Small intestine (tissue), 7 donors: ENCODE measurements around the gene ADGRL3. TPM values are rescaled to one million over a fixed set of nuclear protein-coding genes. Genes with fewer than 3 reads are reported as not detected.
A peak's percentile ranks its signal among the peaks of the same experiment; 100 is the strongest.

Experiments used
- DNase-seq, 2 donors: peaks; one replicate each; pipeline versions ENCODE4 v3.0.0 to v3.0.0-alpha.2; 2013
- FAIRE-seq: peaks from 2 replicates; lab custom pipeline; 2012; peaks lifted over from hg19 to GRCh38; lab: Jason Lieb, UNC
- H3K27ac ChIP-seq, 3 donors: one replicate each; pipeline ENCODE4 v1.5.1; 2013; ENCODE audit warnings: low read length in 2 of 3, mild to moderate bottlenecking in 2 of 3, control low read depth in 1 of 3, inconsistent platforms in 1 of 3, low read depth in 1 of 3, moderate library complexity in 1 of 3
- H3K27me3 ChIP-seq, 3 donors: one replicate each; pipeline ENCODE4 v1.6.1; 2013; ENCODE audit warnings: low read length in 3 of 3, inconsistent platforms in 1 of 3; ENCODE audit not compliant: control insufficient read depth in 3 of 3, insufficient read depth in 3 of 3
- H3K36me3 ChIP-seq, 3 donors: one replicate each; pipeline ENCODE4 v1.6.1; 2013; ENCODE audit warnings: low read length in 3 of 3, inconsistent platforms in 1 of 3, low read depth in 1 of 3, mild to moderate bottlenecking in 1 of 3, moderate library complexity in 1 of 3; ENCODE audit not compliant: control insufficient read depth in 3 of 3, insufficient read depth in 2 of 3
- H3K4me1 ChIP-seq, 3 donors: one replicate each; pipeline ENCODE4 v1.6.1; 2013; ENCODE audit warnings: low read length in 2 of 3, inconsistent platforms in 1 of 3, low read depth in 1 of 3, mild to moderate bottlenecking in 1 of 3, moderate library complexity in 1 of 3; ENCODE audit not compliant: control insufficient read depth in 3 of 3, insufficient read depth in 2 of 3
- H3K4me3 ChIP-seq, 3 donors: one replicate each; pipeline ENCODE4 v1.5.1; 2013; ENCODE audit warnings: low read length in 3 of 3, control low read depth in 1 of 3, inconsistent platforms in 1 of 3, low read depth in 1 of 3, mild to moderate bottlenecking in 1 of 3, moderate library complexity in 1 of 3
- H3K9me3 ChIP-seq, 2 donors: one replicate each; pipeline ENCODE4 v1.6.1; 2013; ENCODE audit warnings: low read depth in 1 of 2, low read length in 1 of 2; ENCODE audit not compliant: control insufficient read depth in 2 of 2, insufficient read depth in 1 of 2
- WGBS, 3 donors: extraction: QIAGEN DNeasy Blood & Tissue Kit; methylation state at CpG; one replicate each; pipeline ENCODE4 v1.1.7; 2013; 5-methylcytosine and 5-hydroxymethylcytosine counted together
- polyA plus RNA-seq, 4 donors: library from polyadenylated mRNA; stranded (reverse) in 3 of 4; unstranded in 1 of 4; fragments of 200-250 nt in 3 of 4; fragments of 120-200 nt in 1 of 4; gene quantifications; one replicate each; pipeline versions ENCODE4 v1.2.1 to v1.2.3, GENCODE V29; 2013
- donor health status: healthy with polysubstance abuse.
- donor health status: control.
- donor health status: control.
- donor health status: Bipolar disorder and iron deficiency.
- donor health status: healthy.

The ADGRL3 gene
- polyA plus RNA-seq, 4 donors, result under 0.01 to 7.9 (median 1.3) TPM

- Histone ChIP-seq H3K4me3 (no peak overlapping the region), H3K9me3 (no peaks in the 10 kb centered on the region), H3K27me3 (no peaks in the 10 kb centered on the region), H3K27ac (no peak overlapping the region), H3K4me1 (no peaks in the 10 kb centered on the region), H3K36me3 (no peaks in the 10 kb centered on the region)
- FAIRE-seq (no peak), DNase-seq (no peak)
- WGBS, 3 donors, result 78 to 82% (median 79%) methylated on average over 6 of the region's 6 CpGs
These were observed 516.3 kb downstream of the ADGRL3 start for GRCh38 chr4:61716426-61716825.

GRCh38 chr4:61723492-61723891 is 523.4 kb downstream of the ADGRL3 start:
- H3K27ac ChIP-seq, result no peak overlapping the region
- H3K36me3 ChIP-seq, result no peaks in the 10 kb centered on the region
- H3K9me3 ChIP-seq, result no peaks in the 10 kb centered on the region
- WGBS, 3 donors, result 86 to 94% (median 90%) methylated on average over 7 of the region's 7 CpGs
- H3K4me3 ChIP-seq, result no peak overlapping the region
- DNase-seq, result no peak
- FAIRE-seq, result no peak
- no peaks in the 10 kb centered on the region for H3K27me3 ChIP-seq
- no peaks in the 10 kb centered on the region for H3K4me1 ChIP-seq

DNA sequence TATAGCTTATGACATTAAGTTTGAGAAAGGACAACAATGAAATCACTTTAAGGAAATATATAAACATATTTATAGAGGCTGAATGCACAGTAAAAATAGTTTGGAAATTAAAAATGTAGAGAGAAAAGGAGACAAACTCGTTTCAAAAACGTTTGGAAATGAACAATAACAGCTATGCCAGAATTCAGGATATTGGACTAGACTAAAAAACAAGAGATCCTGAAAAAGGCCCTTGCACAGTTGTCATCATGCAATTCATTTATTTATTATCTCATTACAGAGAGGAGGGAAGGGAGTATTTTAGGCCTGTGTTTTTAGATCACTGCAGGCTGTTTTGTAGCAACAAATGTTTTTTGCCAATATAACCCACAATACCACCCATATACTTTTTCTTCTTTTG is 527.2 kb downstream of the ADGRL3 start:
- 27 to 44% (median 40%) methylated on average over 2 of the region's 2 CpGs for WGBS, 3 donors
- Histone ChIP-seq H3K27ac (no peak overlapping the region), H3K4me3 (no peak overlapping the region), H3K27me3 (no peaks in the 10 kb centered on the region), H3K9me3 (no peaks in the 10 kb centered on the region), H3K36me3 (no peaks in the 10 kb centered on the region), H3K4me1 (no peaks in the 10 kb centered on the region)
- DNase-seq (no peak), FAIRE-seq (no peak)

DNA sequence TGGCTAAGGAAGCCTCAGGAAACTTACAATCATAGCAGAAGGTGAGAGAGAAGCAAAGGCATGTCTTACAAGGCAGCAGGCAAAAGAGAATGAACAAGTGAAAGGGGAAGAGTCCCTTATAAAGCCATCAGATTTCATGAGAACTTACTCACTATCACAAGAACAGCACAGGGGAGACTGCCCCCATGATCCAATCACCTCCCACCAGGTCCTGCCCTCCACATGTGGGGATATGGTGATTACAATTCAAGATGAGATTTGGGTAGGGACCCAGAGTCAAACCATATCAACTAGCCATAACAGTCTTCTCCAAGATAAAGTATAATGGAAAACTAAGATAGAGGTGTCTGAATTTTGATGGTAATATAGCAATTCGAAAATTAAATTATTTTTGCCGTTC is 534.3 kb downstream of the ADGRL3 start:
- Histone ChIP-seq H3K27me3 (no peaks in the 10 kb centered on the region), H3K9me3 (no peaks in the 10 kb centered on the region), H3K4me3 (no peak overlapping the region), H3K4me1 (no peaks in the 10 kb centered on the region), H3K36me3 (no peaks in the 10 kb centered on the region), H3K27ac (no peak overlapping the region)
- FAIRE-seq (no peak), DNase-seq (no peak)
- 89 to 96% (median 92%) methylated on average over 2 of the region's 2 CpGs for WGBS, 3 donors

GRCh38 chr4:61739887-61740286 is 539.8 kb downstream of the ADGRL3 start:
- Histone ChIP-seq H3K27ac (no peak overlapping the region), H3K4me3 (no peak overlapping the region), H3K4me1 (no peaks in the 10 kb centered on the region), H3K36me3 (no peaks in the 10 kb centered on the region), H3K9me3 (peaks cover 0 to 7% of the 10 kb centered on the region in 2 donors), H3K27me3 (no peaks in the 10 kb centered on the region)
- DNase-seq, result no peak
- no peak for FAIRE-seq

DNA sequence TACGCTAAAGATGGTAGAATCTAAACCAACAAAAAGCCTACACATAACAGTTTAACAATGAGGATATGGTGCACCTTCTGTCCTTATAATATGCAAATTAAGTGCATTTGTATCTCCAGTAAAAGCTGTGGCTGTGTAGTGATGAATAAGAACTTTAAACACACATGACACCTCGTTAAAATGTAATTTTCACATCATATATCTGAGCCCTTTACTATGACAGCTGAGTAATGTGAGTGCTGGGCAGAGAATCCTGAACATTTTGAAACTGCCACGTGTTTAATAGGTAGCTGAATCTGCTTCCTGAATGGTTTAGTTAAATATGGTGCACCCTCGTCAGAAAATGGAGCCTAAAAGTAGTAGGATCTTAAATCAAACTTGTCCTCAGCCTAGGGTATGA is 540.8 kb downstream of the ADGRL3 start:
- DNase-seq (no peak), FAIRE-seq (no peak)
- H3K4me3 ChIP-seq, result no peak overlapping the region
- H3K27ac ChIP-seq, result no peak overlapping the region
- H3K9me3 ChIP-seq, result peaks cover 0 to 7% of the 10 kb centered on the region in 2 donors
- 39 to 57% (median 50%) methylated on average over 4 of the region's 4 CpGs for WGBS, 3 donors
- H3K4me1 ChIP-seq, result no peaks in the 10 kb centered on the region
- no peaks in the 10 kb centered on the region for H3K36me3 ChIP-seq
- H3K27me3 ChIP-seq, result no peaks in the 10 kb centered on the region

DNA sequence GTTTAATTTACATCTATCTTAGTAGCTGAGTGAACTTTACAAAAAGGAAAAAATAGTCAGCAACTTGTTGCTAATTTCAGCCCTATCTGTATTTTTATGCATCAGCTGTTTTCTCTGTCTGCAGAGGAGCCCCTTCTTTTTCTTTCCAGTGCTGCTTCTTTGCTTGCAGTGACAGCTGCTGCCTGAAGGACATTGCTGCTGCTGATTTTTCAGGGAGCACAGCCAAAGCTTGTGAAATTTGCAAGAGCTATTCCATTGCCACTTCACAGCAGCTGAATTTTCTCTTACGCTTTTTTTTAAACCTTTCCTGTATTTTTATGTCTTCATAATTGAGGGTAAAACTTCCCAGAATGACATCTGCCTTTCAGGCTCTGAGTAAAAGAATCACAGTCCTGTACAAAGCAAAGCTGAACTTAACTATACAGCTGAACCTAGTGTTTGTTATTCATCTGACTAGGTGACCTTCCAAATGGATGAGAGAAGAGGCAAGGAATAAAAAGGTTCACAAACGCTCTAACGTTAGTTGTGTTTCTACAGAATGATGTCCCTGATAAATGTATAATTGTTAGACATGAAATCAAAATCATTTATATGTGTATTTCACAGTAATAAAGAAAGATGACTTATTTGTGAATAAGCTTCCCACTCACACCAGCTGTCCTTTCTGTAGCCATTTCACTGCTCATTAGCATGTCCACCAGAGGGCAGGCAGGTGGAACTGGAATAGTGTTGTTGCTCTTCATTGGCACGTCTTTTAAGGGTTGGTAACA is 541.4 kb downstream of the ADGRL3 start:
- Histone ChIP-seq H3K9me3 (peaks cover 0 to 7% of the 10 kb centered on the region in 2 donors), H3K27me3 (no peaks in the 10 kb centered on the region), H3K4me1 (no peaks in the 10 kb centered on the region), H3K27ac (no peak overlapping the region), H3K4me3 (no peak overlapping the region), H3K36me3 (no peaks in the 10 kb centered on the region)
- DNase-seq (peak; percentile 15 to 50), FAIRE-seq (no peak)
- 53 to 65% (median 56%) methylated on average over 4 of the region's 4 CpGs for WGBS, 3 donors

DNA sequence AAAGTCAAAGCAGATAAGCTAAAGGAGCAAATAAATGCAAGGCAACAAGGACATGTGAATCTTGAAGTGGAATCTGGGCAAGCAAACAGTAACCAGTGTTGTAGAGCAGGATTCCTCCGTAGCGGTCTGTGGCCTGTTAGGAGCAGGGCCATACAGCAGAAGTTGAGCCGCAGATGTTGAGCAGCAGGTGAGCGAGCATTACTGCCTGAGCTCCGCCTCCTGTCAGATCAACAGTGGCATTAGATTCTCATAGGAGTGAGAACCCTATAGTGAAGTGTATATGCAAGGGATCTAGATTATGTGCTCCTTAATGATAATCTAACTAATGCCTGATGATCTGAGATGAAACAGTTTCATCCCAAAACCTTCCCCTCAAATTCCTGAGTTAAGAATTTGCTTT is 550.7 kb downstream of the ADGRL3 start:
- no peak for DNase-seq
- Histone ChIP-seq H3K4me3 (no peak overlapping the region), H3K9me3 (no peaks in the 10 kb centered on the region), H3K27ac (no peak overlapping the region), H3K4me1 (no peaks in the 10 kb centered on the region), H3K27me3 (no peaks in the 10 kb centered on the region), H3K36me3 (no peaks in the 10 kb centered on the region)
- WGBS, 3 donors, result 80 to 91% (median 81%) methylated on average over 5 of the region's 5 CpGs
- FAIRE-seq, result no peak

DNA sequence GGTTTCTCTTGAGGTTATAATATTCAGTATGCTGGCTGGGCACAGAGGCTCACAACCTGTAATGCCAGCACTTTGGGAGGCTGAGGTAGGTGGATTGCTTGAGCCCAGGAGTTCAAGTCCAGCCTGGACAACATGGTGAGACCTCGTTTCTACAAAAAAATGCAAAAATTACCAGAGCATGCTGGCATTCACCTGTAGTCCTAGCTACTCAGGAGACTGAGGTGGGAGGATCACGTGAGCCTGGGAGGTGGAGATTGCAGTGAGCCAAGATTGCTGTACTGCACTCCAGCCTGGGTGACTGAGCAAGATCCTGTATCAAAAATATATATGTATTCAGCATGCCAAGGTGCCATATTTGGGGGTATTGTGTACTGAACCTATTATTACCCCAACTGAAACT is 552.5 kb downstream of the ADGRL3 start:
- Histone ChIP-seq H3K4me1 (no peaks in the 10 kb centered on the region), H3K4me3 (no peak overlapping the region), H3K36me3 (no peaks in the 10 kb centered on the region), H3K27ac (no peak overlapping the region), H3K27me3 (no peaks in the 10 kb centered on the region), H3K9me3 (no peaks in the 10 kb centered on the region)
- 55 to 72% (median 58%) methylated on average over 2 of the region's 2 CpGs for whole genome bisulfite sequencing, 3 donors
- FAIRE-seq (no peak), DNase-seq (no peak)
